Activated B cell treated with CpG ODN at 0.5 μM for 24 hours (primary cell): Measurements from ENCODE around the gene RMND5B. TPM values are rescaled to one million over a fixed set of nuclear protein-coding genes. Genes with fewer than 3 reads are reported as not detected.
A peak's percentile ranks its signal among the peaks of the same experiment; 100 is the strongest.

ENCODE experiments used
- ATAC-seq: fragments of 200-7000 bp; cut with Tn5 transposase; one replicate; pipeline ENCODE4 v1.10.0; 2021; ENCODE audit warnings: low read depth, mild to moderate bottlenecking, moderate library complexity
- CTCF ChIA-PET: fragments of 350-600 bp; sonication (Branson Sonifier 250); formaldehyde crosslinking; loops from one replicate; lab custom pipeline; 2021; ENCODE audit warnings: antibody characterized with exemption; lab: Charles Lee
- POLR2A ChIA-PET: fragments of 350-600 bp; sonication (Branson Sonifier 250); formaldehyde crosslinking; loops from one replicate; lab custom pipeline; 2021; ENCODE audit warnings: antibody characterized with exemption; lab: Charles Lee
- DNase-seq: peaks from one replicate; pipeline ENCODE4 v3.0.0; 2022
- H3K27ac Mint-ChIP-seq: one replicate; pipeline ENCODE4 v1.8.0; 2020; ENCODE audit warnings: mixed read lengths
- H3K27me3 Mint-ChIP-seq: one replicate; pipeline ENCODE4 v1.8.0; 2021; ENCODE audit warnings: mixed read lengths
- H3K36me3 Mint-ChIP-seq: one replicate; pipeline ENCODE4 v1.8.0; 2021; ENCODE audit warnings: low read depth, mixed read lengths
- H3K4me1 Mint-ChIP-seq: one replicate; pipeline ENCODE4 v1.8.0; 2021; ENCODE audit warnings: mixed read lengths
- H3K4me3 Mint-ChIP-seq: one replicate; pipeline ENCODE4 v1.8.0; 2020; ENCODE audit warnings: mild to moderate bottlenecking, mixed read lengths
- H3K9me3 Mint-ChIP-seq: one replicate; pipeline ENCODE4 v1.8.0; 2020; ENCODE audit warnings: mixed read lengths
- CTCF ChIP-seq: fragments of 200-600 bp; IDR thresholded peaks from one replicate; pipeline ENCODE4 v1.8.0; 2022; ENCODE audit warnings: antibody characterized with exemption, mild to moderate bottlenecking
- intact Hi-C: fragments of 100-400 bp; cut with micrococcal nuclease; formaldehyde crosslinking; loops from one replicate; pipeline ENCODE4 v1.15.1; 2024
- total RNA-seq: library from RNA; stranded (reverse); gene quantifications from 2 replicates; pipeline ENCODE4 v1.2.3, GENCODE V29; 2022

RMND5B gene
- total RNA-seq, 1 donor from 2014 or later = 57.2 TPM

DNA sequence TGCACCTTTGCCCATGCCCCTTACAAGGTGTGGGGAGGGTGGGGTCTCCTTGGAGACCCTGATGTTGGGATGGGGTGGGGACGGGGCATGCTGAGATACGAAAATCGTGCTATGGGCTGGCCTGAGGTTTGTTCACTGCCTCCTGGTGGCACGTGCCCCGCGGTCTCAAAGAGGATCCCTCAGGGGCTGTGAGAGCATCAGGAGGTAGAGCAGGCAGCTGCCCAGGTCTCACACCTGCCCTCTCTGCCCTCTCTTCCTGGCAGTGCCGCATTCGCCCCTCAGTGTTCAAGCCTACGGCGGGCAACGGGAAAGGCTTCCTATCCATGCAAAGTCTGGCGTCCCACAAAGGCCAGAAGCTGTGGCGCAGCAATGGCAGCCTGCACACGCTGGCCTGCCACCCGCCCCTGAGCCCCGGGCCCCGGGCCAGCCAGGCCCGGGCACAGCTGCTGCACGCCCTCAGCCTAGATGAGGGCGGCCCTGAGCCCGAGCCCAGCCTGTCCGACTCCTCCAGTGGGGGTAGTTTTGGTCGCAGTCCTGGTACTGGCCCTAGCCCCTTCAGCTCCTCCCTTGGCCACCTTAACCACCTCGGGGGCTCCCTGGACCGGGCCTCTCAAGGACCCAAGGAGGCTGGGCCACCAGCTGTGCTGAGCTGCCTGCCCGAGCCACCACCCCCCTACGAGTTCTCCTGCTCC, 10.8 kb upstream of the RMND5B start:
- CTCF ChIA-PET = interaction anchor here (0.8 to 4.5 kb wide), 9 partner anchors 11 to 66 kb away, joined by 3 to 46 read pairs (median 6); partner anchors contain the start of genes NHP2 and RMND5B
- intact Hi-C loops = loop anchor here (10.0 kb wide), 1 partner anchor 1585 kb away; the partner anchor contains the start of gene RNF44
- POLR2A ChIA-PET = interaction anchor here (0.5 to 2.0 kb wide), 5 partner anchors 11 to 742 kb away, joined by 3 to 22 read pairs (median 6); partner anchors contain the start of genes HNRNPAB, NHP2 and RMND5B
- Mint-ChIP-seq H3K27ac (no peak overlapping the region), H3K4me1 (peaks cover 75% of the 10 kb centered on the region), H3K9me3 (no peaks in the 10 kb centered on the region), H3K4me3 (no peak overlapping the region), H3K27me3 (no peaks in the 10 kb centered on the region), H3K36me3 (peaks cover 19% of the 10 kb centered on the region)
- no peak for TF ChIP-seq CTCF
- DNase-seq = no peak
- no peak for ATAC-seq

GRCh38 chr5:178120607-178121357, 10.0 kb upstream of the RMND5B start:
- peak overlapping the region; percentile 55 for H3K4me3 Mint-ChIP-seq
- DNase-seq = peak; percentile 56
- H3K36me3 Mint-ChIP-seq = peaks cover 19% of the 10 kb centered on the region
- intact Hi-C loops = loop anchor here (1.0 kb wide), 2 partner anchors 10 to 26 kb away; no protein-coding TSS in a partner anchor
- POLR2A ChIA-PET = interaction anchor here (0.5 to 2.0 kb wide), 6 partner anchors 11 to 742 kb away, joined by 3 to 22 read pairs (median 4); partner anchors contain the start of genes HNRNPAB, NHP2 and RMND5B
- peak; percentile 25 for TF ChIP-seq CTCF
- no peaks in the 10 kb centered on the region for H3K9me3 Mint-ChIP-seq
- H3K27ac Mint-ChIP-seq = peak overlapping the region; percentile 65
- ATAC-seq = peak; percentile 67
- H3K4me1 Mint-ChIP-seq = peaks cover 68% of the 10 kb centered on the region
- H3K27me3 Mint-ChIP-seq = no peaks in the 10 kb centered on the region
- CTCF ChIA-PET = interaction anchor here (0.6 to 4.5 kb wide), 11 partner anchors 10 to 67 kb away, joined by 3 to 46 read pairs (median 4); partner anchors contain the start of genes NHP2 and RMND5B

- Mint-ChIP-seq H3K4me3 (peak overlapping the region; percentile 55), H3K27ac (no peak overlapping the region), H3K9me3 (no peaks in the 10 kb centered on the region), H3K27me3 (no peaks in the 10 kb centered on the region), H3K4me1 (peaks cover 59% of the 10 kb centered on the region), H3K36me3 (peaks cover 19% of the 10 kb centered on the region)
- ChIA-PET CTCF (interaction anchor here (0.6 to 4.5 kb wide), 9 partner anchors 9 to 45 kb away, joined by 3 to 46 read pairs (median 6); partner anchors contain the start of genes NHP2 and RMND5B), POLR2A (interaction anchor here (0.8 to 2.0 kb wide), 5 partner anchors 10 to 83 kb away, joined by 3 to 22 read pairs (median 5); partner anchors contain the start of genes HNRNPAB, NHP2 and RMND5B)
- ATAC-seq = peak; percentile 9
- TF ChIP-seq CTCF = no peak
- intact Hi-C loops = loop anchor here (1.0 kb wide), 2 partner anchors 9 to 25 kb away; no protein-coding TSS in a partner anchor
- no peak for DNase-seq
These were observed 9.2 kb upstream of the RMND5B start for GRCh38 chr5:178121391-178122276.

DNA sequence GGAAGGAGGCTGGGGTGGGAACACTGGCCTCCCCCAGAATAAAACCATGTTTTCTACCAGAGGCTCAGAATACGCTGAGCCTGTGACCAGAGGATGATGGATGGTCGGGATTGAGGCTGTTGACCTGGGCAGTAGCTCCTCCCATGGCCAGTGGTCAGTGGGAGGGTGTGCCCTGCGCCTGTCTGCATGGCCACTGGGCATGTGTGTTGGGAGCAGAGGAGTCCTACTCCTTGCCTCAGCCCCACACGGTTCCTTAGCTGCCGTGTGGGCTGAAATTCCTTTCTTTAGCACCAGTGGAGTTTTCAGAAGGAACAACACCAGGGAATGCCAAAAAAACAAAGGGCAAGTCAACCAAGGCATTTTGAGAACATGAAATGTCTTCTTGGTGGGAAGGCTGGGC, 8.5 kb upstream of the RMND5B start:
- Mint-ChIP-seq H3K4me3 (no peak overlapping the region), H3K27ac (no peak overlapping the region), H3K4me1 (peaks cover 52% of the 10 kb centered on the region), H3K27me3 (no peaks in the 10 kb centered on the region), H3K9me3 (no peaks in the 10 kb centered on the region), H3K36me3 (peaks cover 19% of the 10 kb centered on the region)
- no peak for ATAC-seq
- TF ChIP-seq CTCF = no peak
- intact Hi-C loops = no loop called here
- DNase-seq = no peak
- POLR2A ChIA-PET = interaction anchor here (2.0 kb wide), 1 partner anchor 9 kb away, joined by 22 read pairs; the partner anchor contains the start of gene RMND5B
- CTCF ChIA-PET = interaction anchor here (4.5 kb wide), 1 partner anchor 46 kb away, joined by 46 read pairs; no protein-coding TSS in a partner anchor
